Gastroesophageal sphincter (tissue), 3 donors: ENCODE data around the gene HCFC1.

Experiments used
- POLR2AphosphoS5 ChIP-seq: sonication (generic); formaldehyde crosslinking; IDR thresholded peaks from one replicate; pipeline ENCODE4 v1.6.1; 2017; ENCODE audit warnings: antibody characterized with exemption
- TF ChIP-seq, protein P1 (sequence below), 4 experiments: fragments of 200-600 bp in 2 of 4; fragments of 450-650 bp in 2 of 4; sonication (generic) in 1 of 4; IDR thresholded peaks; one replicate each; pipeline ENCODE4 v1.5.1; 2017 to 2019; ENCODE audit warnings: antibody characterized with exemption in 4 of 4, mild to moderate bottlenecking in 2 of 4, moderate library complexity in 2 of 4

DNA sequence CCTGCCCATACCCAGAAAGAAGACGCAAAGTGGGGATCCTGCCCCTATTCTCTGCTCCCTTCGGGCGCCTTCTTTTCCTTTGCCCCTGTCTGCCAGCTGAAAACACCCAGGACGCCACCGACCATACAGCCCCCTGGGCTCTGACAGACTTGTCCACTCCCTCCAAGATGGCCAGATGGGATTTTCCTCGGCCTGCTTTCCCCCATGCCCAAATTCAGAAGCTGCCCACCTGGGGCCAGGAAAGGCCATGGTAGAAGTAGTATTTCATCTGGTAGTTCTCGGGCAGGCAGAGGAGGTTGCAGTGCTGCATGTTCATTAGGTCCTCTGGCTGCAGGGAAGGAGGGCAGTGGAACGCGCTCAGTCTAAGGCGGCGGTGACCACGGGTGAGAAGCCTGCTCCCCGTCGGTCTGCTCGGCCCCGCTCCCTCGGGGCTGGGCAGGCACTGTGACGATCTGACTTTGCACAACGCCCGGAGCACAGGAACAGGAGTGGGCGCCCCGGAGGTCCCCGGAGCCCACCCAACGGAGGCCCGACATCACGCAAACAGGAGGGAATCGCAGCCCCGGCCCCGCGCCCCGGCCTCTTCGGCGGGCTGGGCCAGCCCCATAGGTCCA is 37.4 kb downstream of the HCFC1 start:
- TF ChIP-seq, protein P1, sequence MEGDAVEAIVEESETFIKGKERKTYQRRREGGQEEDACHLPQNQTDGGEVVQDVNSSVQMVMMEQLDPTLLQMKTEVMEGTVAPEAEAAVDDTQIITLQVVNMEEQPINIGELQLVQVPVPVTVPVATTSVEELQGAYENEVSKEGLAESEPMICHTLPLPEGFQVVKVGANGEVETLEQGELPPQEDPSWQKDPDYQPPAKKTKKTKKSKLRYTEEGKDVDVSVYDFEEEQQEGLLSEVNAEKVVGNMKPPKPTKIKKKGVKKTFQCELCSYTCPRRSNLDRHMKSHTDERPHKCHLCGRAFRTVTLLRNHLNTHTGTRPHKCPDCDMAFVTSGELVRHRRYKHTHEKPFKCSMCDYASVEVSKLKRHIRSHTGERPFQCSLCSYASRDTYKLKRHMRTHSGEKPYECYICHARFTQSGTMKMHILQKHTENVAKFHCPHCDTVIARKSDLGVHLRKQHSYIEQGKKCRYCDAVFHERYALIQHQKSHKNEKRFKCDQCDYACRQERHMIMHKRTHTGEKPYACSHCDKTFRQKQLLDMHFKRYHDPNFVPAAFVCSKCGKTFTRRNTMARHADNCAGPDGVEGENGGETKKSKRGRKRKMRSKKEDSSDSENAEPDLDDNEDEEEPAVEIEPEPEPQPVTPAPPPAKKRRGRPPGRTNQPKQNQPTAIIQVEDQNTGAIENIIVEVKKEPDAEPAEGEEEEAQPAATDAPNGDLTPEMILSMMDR (IDR thresholded peaks at IDR 0.05), result no peak
- no peak for TF ChIP-seq POLR2AphosphoS5
